Measurements from ENCODE around the gene CLEC4M.

GRCh38 chr19:7731218-7731595 lies 31.8 kb upstream of the CLEC4M start:
- no peak for TF ChIP-seq POLR2AphosphoS5 (IDR thresholded peaks at IDR 0.05; ENCODE audit: low read depth, low read length)
- TF ChIP-seq REST (IDR thresholded peaks at IDR 0.05; ENCODE audit: insufficient read depth in 1 of 2, low read depth in 2 of 2, low read length in 2 of 2): no peak
- no peak for TF ChIP-seq TAF1 (IDR thresholded peaks at IDR 0.05; ENCODE audit: borderline replicate concordance, insufficient read depth, low read length)
- no peak for TF ChIP-seq SIN3A (IDR thresholded peaks at IDR 0.05; ENCODE audit: borderline replicate concordance, insufficient read depth, low read length)
